ENCODE measurements around the gene WDR45B.
A peak's percentile ranks its signal among the peaks of the same experiment; 100 is the strongest.

WDR45B gene

GRCh38 chr17:82648165-82648668 is at the start of gene WDR45B:
WDR45B (minus strand) TSS chr17:82648444; CDS start chr17:82648340, 104 bp downstream.
- DNase-seq (ENCODE audit: low read depth): peak; percentile 77

GRCh38 chr17:82697808-82698064 is 49.5 kb upstream of the WDR45B start:
- no peak for DNase-seq (ENCODE audit: low read depth)

- DNase-seq (ENCODE audit: low read depth): no peak
These were observed 48.9 kb upstream of the WDR45B start for GRCh38 chr17:82696916-82697807.

DNA sequence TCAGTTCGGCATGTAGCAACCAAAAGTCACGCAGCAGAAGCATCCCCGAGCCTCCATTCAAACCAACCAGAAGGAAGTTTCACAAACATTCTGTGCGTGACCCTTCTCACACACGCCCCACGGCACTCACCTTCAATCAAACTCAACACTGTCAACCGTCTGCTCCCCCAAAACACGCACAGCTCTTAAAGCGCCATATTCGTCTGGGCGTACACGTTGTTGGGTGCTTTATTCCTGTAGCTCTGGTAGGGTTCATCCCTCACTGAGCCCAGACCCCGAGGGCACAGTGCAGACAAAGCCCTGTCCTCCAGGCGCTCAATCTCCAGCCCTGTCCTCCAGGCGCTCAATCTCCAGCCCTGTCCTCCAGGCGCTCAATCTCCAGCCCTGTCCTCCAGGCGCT is 48.0 kb upstream of the WDR45B start:
- DNase-seq (ENCODE audit: low read depth): no peak

DNA sequence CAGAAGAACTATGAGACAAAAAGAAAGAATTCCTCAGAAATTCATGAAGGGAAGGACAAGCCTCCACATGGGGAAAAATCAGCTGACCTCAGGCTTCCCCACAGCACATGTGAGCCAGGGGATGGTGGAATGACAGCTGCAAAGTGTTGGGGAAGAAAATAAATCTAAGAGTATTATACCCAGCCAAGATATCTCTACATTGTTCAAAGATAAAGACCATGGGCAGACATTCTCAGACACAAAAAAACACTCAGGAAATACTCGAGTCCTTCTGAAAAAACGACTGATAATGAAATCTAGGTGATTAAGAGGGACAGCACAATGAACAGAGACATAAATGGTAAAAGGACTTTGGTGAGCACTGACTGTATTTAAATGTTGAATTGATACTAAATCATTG is 46.4 kb upstream of the WDR45B start:
- no peak for DNase-seq (ENCODE audit: low read depth)

DNA sequence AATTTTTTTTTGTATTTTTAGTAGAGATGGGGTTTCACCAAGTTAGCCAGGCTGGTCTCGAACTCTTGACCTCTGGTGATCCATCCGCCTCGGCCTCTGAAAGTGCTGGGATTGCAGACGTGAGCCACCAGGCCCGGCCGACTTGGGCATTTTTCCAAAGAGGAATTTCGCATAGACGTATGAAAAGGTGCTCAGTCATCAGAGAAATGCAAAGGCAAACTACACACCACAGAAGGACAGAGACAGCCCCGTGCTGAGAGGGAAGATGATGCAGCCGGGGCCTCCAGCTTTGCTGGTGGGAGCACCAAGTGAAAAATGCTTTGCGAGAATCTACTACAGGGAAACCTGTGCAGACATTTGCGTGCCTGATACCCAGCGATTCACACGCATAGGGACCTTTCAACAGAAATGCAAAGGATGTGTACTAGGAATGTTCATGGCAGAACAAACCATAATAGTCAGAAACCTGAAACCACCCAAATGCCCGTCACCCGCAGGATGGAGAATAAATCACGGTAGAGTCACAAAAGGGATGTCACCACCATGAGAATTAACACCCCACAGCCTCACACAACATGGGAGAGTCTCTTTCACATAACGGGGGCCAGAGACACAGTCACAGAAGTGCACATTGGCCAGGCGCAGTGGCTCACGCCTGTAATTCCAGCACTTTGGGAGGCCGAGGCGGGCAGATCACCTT is 45.1 kb upstream of the WDR45B start:
- DNase-seq (ENCODE audit: low read depth): no peak

GRCh38 chr17:82692268-82692667 is 44.0 kb upstream of the WDR45B start:
- no peak for DNase-seq (ENCODE audit: low read depth)

GRCh38 chr17:82691714-82692113 is 43.5 kb upstream of the WDR45B start:
- no peak for DNase-seq (ENCODE audit: low read depth)

GRCh38 chr17:82690786-82691489 is 42.7 kb upstream of the WDR45B start:
- no peak for DNase-seq (ENCODE audit: low read depth)

- no peak for DNase-seq (ENCODE audit: low read depth)
These were observed 40.8 kb upstream of the WDR45B start for GRCh38 chr17:82689077-82689476.

DNA sequence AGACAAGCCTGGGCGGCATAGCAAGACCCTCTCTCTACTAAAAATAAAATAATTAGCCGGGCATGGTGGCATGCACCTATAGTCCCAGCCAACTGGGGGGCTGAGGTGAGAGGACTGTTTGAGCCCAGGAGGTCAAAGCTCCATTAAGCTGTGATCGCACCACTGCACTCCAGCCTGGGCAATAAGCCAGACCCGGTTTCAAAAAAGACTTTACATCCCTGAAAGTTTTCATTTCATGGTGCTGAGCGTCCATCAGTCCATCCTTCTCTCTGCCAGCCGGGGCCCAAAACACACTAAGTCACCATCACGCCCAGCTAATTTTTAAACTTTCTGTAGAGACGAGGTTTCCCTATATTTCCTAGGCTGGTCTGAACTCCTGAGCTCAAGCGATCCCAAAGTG is 39.6 kb upstream of the WDR45B start:
- DNase-seq (ENCODE audit: low read depth): no peak

DNA sequence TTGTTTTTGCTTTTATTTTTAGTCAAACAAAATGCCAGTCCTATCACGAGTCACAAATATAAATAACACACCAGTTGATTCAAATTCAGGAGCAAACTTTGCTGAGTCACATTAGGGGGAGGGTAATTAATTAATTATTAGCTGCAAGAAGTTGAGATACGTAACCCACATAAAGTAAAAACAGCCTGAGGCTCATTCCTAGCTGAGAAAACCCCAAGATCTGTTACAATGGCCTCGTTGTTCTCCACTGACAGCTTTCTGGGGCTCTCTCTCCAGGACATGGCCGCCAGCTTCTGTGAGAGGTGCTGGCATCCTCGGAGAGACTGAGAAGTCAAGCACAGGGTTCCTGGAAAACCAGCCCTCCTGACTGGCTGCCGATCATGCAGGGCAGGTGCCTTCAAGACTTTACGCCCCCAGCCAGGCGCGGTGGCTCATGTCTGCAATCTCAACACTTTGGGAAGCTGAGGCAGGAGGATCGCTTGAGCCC is 39.2 kb upstream of the WDR45B start:
- no peak for DNase-seq (ENCODE audit: low read depth)

DNA sequence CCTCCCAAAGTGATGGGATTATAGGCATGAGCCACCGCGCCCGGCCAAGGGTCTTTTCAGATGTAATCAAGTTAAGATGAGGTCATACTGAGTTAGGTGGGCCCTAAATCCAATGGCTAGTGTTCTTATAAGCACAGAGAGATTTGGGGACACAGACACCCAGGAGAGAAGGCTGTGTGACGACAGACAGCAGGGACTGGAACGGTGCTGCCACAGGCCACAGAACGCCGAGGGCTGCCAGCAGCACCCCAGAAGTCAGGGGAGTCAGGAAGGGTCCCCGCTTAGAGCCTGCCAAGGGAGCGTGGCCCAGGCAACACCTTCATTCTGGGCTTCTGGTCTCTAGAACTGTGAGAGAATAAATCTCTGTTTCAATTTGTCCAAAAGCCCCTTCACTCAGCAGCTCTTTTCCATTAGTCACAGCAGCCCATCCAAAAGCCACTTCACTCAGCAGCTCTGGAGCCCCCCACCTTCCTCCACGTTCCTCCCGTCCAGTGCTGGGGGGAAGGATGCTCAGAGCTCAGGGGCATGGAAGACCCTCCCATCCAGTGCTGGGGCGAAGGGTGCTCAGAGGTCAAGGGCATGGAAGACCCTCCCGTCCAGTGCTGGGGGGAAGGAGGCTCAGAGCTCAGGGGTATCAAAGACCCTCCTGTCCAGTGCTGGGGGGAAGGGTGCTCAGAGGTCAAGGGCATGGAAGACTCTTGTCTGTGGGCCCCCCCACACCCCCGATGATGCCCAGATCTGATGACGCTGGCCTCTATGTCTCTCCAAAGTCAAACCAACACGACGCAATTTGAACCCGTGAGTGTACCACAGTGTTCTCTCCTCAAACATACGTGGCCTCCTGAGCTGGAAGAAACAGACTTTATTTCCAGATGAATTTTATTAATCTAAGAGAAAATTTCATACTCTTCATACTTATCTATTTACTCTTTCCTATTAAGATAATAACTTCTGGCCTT is 38.4 kb upstream of the WDR45B start:
- no peak for DNase-seq (ENCODE audit: low read depth)

GRCh38 chr17:82685291-82685690 is 37.0 kb upstream of the WDR45B start:
- no peak for DNase-seq (ENCODE audit: low read depth)

GRCh38 chr17:82684228-82684841 is 36.1 kb upstream of the WDR45B start:
- DNase-seq (ENCODE audit: low read depth): no peak

- DNase-seq (ENCODE audit: low read depth): no peak
These were observed 35.3 kb upstream of the WDR45B start for GRCh38 chr17:82683534-82683933.

DNA sequence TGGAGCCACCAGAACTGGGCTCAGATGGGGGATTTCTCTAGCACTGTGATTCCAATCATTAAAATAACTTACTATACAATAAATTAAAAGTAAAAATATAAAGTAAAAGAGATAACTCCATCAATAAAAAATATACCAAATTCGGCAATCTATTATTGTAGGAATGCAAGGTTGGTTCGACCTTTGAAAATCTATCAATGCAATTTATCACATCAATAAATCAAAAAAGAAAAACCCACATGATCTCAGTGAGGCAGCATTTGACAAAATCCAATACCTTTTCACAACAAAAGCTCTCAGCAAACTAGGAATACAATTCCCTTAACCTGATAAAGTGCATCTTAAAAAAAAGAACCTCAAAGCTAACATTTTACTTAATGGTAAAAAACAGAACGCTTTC is 33.3 kb upstream of the WDR45B start:
- no peak for DNase-seq (ENCODE audit: low read depth)

DNA sequence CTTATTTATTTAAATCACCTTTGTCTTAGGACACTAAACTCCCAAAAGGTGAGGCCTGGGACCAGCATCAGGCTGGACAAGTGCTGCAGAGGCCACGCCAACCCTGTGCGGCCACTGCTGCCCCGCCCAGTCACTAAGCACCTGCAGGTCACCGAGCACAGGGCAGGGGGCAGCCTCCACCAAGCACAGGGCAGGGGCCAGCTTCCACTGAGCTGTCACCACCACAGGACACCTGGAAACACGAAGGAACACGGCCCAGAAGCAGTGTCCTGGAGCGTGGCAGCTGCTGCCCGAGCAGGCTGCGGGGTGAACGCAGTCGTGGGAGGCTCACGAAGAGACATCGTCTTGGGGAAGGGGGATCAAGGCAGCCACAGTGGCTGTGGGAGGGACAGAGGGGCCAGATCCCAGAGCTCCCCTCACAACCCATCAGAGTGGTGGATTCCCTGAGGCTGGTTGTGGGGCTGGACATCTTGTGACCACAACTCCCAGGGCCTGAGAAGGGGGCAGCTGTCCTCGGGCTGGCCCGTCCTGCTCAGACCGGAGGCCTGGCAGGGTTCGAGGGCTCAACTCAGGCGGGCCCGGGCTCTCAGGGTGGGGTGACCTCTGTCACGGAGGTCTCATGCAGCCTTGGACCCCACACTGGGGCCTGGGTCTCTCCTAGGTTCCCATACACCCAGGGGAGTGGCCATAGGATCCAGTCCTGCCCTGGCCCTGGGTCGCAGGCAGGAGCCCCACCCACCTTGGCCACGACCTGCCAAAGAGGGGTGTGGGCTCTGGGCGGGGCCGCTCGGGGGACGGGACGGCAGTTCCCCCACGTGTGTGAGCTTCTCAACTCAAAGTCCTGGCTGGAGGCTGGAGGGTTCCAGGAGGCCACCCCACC is 31.6 kb upstream of the WDR45B start:
- DNase-seq (ENCODE audit: low read depth): no peak

DNA sequence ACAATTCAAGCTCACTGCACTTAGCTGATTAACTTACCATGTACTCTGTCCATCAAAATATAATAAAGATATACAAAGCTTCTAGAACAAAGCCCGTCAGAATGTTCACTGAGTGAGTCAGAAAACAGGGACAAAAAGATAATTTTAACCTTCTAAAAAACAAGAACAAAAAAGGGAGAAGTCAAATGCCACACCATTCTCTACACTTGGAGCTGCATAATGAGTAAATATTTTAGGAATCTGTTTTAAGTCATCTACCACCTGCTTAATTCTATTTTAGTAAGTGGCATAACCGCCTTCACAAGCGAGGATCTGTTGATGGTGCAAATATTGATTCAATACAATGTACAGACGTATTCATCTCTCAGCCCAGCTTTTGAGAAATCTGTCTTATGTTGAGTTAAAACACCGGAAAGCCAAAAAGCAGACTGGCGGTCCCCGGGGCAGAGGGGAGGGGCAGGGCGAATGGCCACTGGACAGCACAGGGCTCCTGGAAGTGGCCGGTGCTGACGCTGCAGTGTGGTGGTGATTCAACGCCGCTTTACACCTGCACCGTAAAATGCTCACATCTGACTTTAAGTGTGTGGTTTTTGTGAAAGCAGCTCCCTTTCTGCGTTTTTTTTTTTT is 30.1 kb upstream of the WDR45B start:
- no peak for DNase-seq (ENCODE audit: low read depth)
